Thoracic aorta endothelial cell (primary cell): ENCODE data around the gene VN1R5. TPM values are rescaled to one million over a fixed set of nuclear protein-coding genes. Genes with fewer than 3 reads are reported as not detected.

ENCODE experiments used
- small RNA-seq: library from RNA; depleted of rRNA; stranded (forward); fragments of <200 nt; gene quantifications from one replicate; pipeline ENCODE3, GENCODE V24; 2012
- total RNA-seq: library from RNA; depleted of rRNA; stranded (reverse); fragments of >200 nt; gene quantifications from 2 replicates; pipeline ENCODE4 v1.2.3, GENCODE V29; 2012

VN1R5 gene
- not detected in 2 replicates for total RNA-seq

DNA sequence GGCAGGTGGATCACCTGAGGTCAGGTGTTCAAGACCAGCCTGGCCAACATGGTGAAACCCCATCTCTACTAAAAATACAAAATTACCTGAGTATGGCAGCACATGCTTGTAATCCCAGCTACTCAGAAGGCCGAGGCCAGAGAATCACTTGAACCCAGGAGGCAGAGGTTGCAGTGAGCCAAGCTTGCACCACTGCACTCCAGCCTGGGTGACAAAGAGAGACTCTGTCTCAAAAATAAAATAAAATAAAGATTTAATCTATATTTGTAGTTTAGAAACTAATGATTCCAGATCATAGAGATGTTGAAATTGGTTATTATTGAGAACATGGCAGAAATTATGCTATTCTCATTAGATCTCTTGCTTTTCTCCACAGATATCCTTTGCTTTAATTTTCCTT lies at the start of gene VN1R5:
TSS of gene VN1R5 (plus strand) at position 301 of the 400 bp plus-strand sequence.

Small RNA genes within 50 kb of the gene (small RNA-seq; reads per million reads assigned to genes)
- gene RF00019, result not detected

Other genes with a start within 250 kb of the VN1R5 start
- 3.2 and 4.5 TPM in 2 replicates for gene ZNF695, start 248.0 kb upstream of the VN1R5 start, total RNA-seq
- 6.4 and 7.0 TPM in 2 replicates for gene ZNF670, start 177.3 kb upstream of the VN1R5 start, total RNA-seq
- 8.3 and 12.9 TPM in 2 replicates for gene ZNF669, start 151.7 kb upstream of the VN1R5 start, total RNA-seq
- 55.5 and 58.9 TPM in 2 replicates for gene ZNF124, start 84.1 kb upstream of the VN1R5 start, total RNA-seq
- gene ZNF496, start 75.8 kb downstream of the VN1R5 start, total RNA-seq, result 34.4 and 43.5 TPM in 2 replicates
- 0.14 TPM in 1 of 2 replicates, not detected in the other for gene NLRP3, start 160.1 kb downstream of the VN1R5 start, total RNA-seq
- gene OR2B11, start 202.0 kb downstream of the VN1R5 start, total RNA-seq, result not detected in 2 replicates